H1 (cell line): Measurements from ENCODE around the gene SKAP2. TPM values are rescaled to one million over a fixed set of nuclear protein-coding genes. Genes with fewer than 3 reads are reported as not detected.

Experiments used
- CTCF ChIA-PET: fragments of 300-600 bp; sonication (Branson Sonifier 250); formaldehyde crosslinking; loops from one replicate; lab custom pipeline; 2021; ENCODE audit not compliant: partially characterized antibody; lab: Charles Lee
- POLR2A ChIA-PET: fragments of 300-600 bp; sonication (Branson Sonifier 250); formaldehyde crosslinking; loops from one replicate; lab custom pipeline; 2021; ENCODE audit warnings: inconsistent platforms; ENCODE audit not compliant: partially characterized antibody; lab: Charles Lee
- DNase-seq, 2 experiments: peaks; one replicate each; pipeline versions ENCODE4 v3.0.0 to v3.0.0-alpha.2; 2010 to 2022; ENCODE audit warnings: low spot score in 2 of 2, low read depth in 1 of 2, mixed read lengths in 1 of 2
- FAIRE-seq: peaks from 2 replicates; lab custom pipeline; 2011; peaks lifted over from hg19 to GRCh38; lab: Jason Lieb, UNC
- H2AFZ ChIP-seq: 2 replicates; pipeline ENCODE4 v1.8.1; 2012; ENCODE audit warnings: low read length, inconsistent platforms
- H2AK5ac ChIP-seq: 2 replicates; pipeline ENCODE4 v1.6.1; 2013; ENCODE audit warnings: low read depth, low read length
- H2BK120ac ChIP-seq: replicated peaks from 2 replicates; pipeline ENCODE3; 2013; ENCODE audit warnings: low read depth, low read length, inconsistent platforms
- H2BK12ac ChIP-seq: 2 replicates; pipeline ENCODE4 v1.6.1; 2013; ENCODE audit warnings: low read depth, low read length
- H2BK15ac ChIP-seq: 2 replicates; pipeline ENCODE4 v1.6.1; 2013; ENCODE audit warnings: low read length
- H2BK20ac ChIP-seq: 2 replicates; pipeline ENCODE4 v1.6.1; 2013; ENCODE audit warnings: low read length
- H2BK5ac ChIP-seq: 2 replicates; pipeline ENCODE4 v1.6.1; 2013; ENCODE audit warnings: low read depth, low read length
- H3K14ac ChIP-seq: 2 replicates; pipeline ENCODE4 v1.6.1; 2013; ENCODE audit warnings: inconsistent platforms; ENCODE audit not compliant: insufficient read length
- H3K18ac ChIP-seq: 2 replicates; pipeline ENCODE4 v1.6.1; 2013; ENCODE audit warnings: low read length; ENCODE audit errors: extremely low read depth
- H3K23ac ChIP-seq: 2 replicates; pipeline ENCODE4 v1.6.1; 2013; ENCODE audit warnings: inconsistent platforms; ENCODE audit not compliant: insufficient read length
- H3K23me2 ChIP-seq: 2 replicates; pipeline ENCODE4 v1.6.1; 2013; ENCODE audit warnings: low read depth, low read length
- H3K27ac ChIP-seq: 2 replicates; pipeline ENCODE4 v1.6.1; 2011; ENCODE audit warnings: low read depth, low read length, inconsistent platforms
- H3K27me3 ChIP-seq, 4 experiments: replicated peaks in 1 of 4; 1 replicate in 1 of 4; 2 replicates in 3 of 4; pipeline versions ENCODE4 v1.6.1 to v1.8.1; 2011 to 2013; ENCODE audit warnings: low read length in 3 of 4, mild to moderate bottlenecking in 3 of 4, inconsistent platforms in 2 of 4, mixed read lengths in 2 of 4, moderate library complexity in 1 of 4; ENCODE audit not compliant: control insufficient read depth in 3 of 4, insufficient read depth in 3 of 4; ENCODE audit errors: extremely low read depth in 1 of 4
- H3K36me3 ChIP-seq, 4 experiments: 2 replicates each; pipeline versions ENCODE4 v1.6.1 to v1.8.1; 2011 to 2013; ENCODE audit warnings: mild to moderate bottlenecking in 4 of 4, low read length in 3 of 4, moderate library complexity in 2 of 4, control low read depth in 1 of 4, inconsistent platforms in 1 of 4; ENCODE audit not compliant: insufficient read depth in 4 of 4, control insufficient read depth in 2 of 4
- H3K4ac ChIP-seq: replicated peaks from 2 replicates; pipeline ENCODE3; 2013; ENCODE audit warnings: low read length, low read depth, mixed read lengths, inconsistent platforms; ENCODE audit not compliant: insufficient read length
- H3K4me1 ChIP-seq, 4 experiments: replicated peaks in 1 of 4; 1 replicate in 1 of 4; 2 replicates in 3 of 4; pipeline versions ENCODE4 v1.6.1 to v1.8.1; 2011 to 2013; ENCODE audit warnings: low read length in 3 of 4, inconsistent platforms in 2 of 4, mixed read lengths in 1 of 4; ENCODE audit not compliant: insufficient read depth in 4 of 4, control insufficient read depth in 3 of 4
- H3K4me2 ChIP-seq, 2 experiments: 2 replicates each; pipeline versions ENCODE4 v1.6.1 to v1.8.1; 2011 to 2013; ENCODE audit warnings: low read depth in 2 of 2, low read length in 2 of 2, control low read depth in 1 of 2, inconsistent platforms in 1 of 2, mild to moderate bottlenecking in 1 of 2; ENCODE audit not compliant: insufficient read depth in 1 of 2
- H3K4me3 ChIP-seq, 4 experiments: fragments of 200-600, 300-600 bp in 1 of 4; sonication (generic), shearing (Covaris generic), sonication (Bioruptor Twin) in 1 of 4; 2 replicates each; pipeline versions ENCODE4 v1.5.1 to v1.8.1; 2011 to 2016; ENCODE audit warnings: low read length in 4 of 4, low read depth in 3 of 4, control low read depth in 2 of 4, inconsistent platforms in 2 of 4, mild to moderate bottlenecking in 2 of 4, mixed read lengths in 1 of 4, moderate library complexity in 1 of 4; ENCODE audit not compliant: insufficient read depth in 2 of 4; ENCODE audit errors: extremely low read depth in 1 of 4
- H3K56ac ChIP-seq: replicated peaks from 2 replicates; pipeline ENCODE3; 2013; ENCODE audit warnings: low read depth, mild to moderate bottlenecking, mixed read lengths, low read length, inconsistent platforms; ENCODE audit not compliant: insufficient read length
- H3K79me1 ChIP-seq: 2 replicates; pipeline ENCODE4 v1.6.1; 2013; ENCODE audit warnings: low read depth, low read length, control low read depth
- H3K79me2 ChIP-seq, 2 experiments: 2 replicates each; pipeline versions ENCODE4 v1.6.1 to v1.8.1; 2012 to 2013; ENCODE audit warnings: low read length in 2 of 2, mild to moderate bottlenecking in 2 of 2, inconsistent platforms in 1 of 2; ENCODE audit not compliant: insufficient read depth in 2 of 2, control insufficient read depth in 1 of 2
- H3K9ac ChIP-seq, 4 experiments: replicated peaks in 1 of 4; 1 replicate in 1 of 4; 2 replicates in 3 of 4; pipeline versions ENCODE4 v1.6.1 to v1.8.1; 2011 to 2013; ENCODE audit warnings: low read depth in 3 of 4, low read length in 3 of 4, control low read depth in 2 of 4, mild to moderate bottlenecking in 2 of 4, moderate library complexity in 2 of 4, inconsistent platforms in 1 of 4; ENCODE audit errors: extremely low read depth in 1 of 4
- H3K9me3 ChIP-seq, 2 experiments: 2 replicates each; pipeline versions ENCODE4 v1.6.1 to v1.8.1; 2012 to 2013; ENCODE audit warnings: mild to moderate bottlenecking in 2 of 2, moderate library complexity in 2 of 2, control low read depth in 1 of 2, inconsistent platforms in 1 of 2, low read depth in 1 of 2, low read length in 1 of 2, mixed read lengths in 1 of 2; ENCODE audit not compliant: insufficient read depth in 2 of 2
- H4K20me1 ChIP-seq, 2 experiments: replicated peaks in 1 of 2; 2 replicates each; pipeline versions ENCODE3 to v1.8.1; 2011 to 2013; ENCODE audit warnings: inconsistent platforms in 2 of 2, low read length in 2 of 2, mild to moderate bottlenecking in 1 of 2; ENCODE audit not compliant: insufficient read depth in 2 of 2, control insufficient read depth in 1 of 2
- H4K5ac ChIP-seq: 2 replicates; pipeline ENCODE4 v1.6.1; 2013; ENCODE audit warnings: low read length, low read depth, mixed read lengths, inconsistent platforms; ENCODE audit not compliant: insufficient read length
- H4K8ac ChIP-seq: 2 replicates; pipeline ENCODE4 v1.8.0; 2013; ENCODE audit warnings: mild to moderate bottlenecking, moderate library complexity, low read length, inconsistent platforms; ENCODE audit not compliant: insufficient read depth; ENCODE audit errors: extremely low read depth
- H4K91ac ChIP-seq: replicated peaks from 2 replicates; pipeline ENCODE3; 2013; ENCODE audit warnings: low read length, mixed read lengths, inconsistent platforms; ENCODE audit not compliant: insufficient read length
- CTBP2 ChIP-seq: IDR thresholded peaks from 2 replicates; pipeline ENCODE4 v1.7.0; 2011; ENCODE audit warnings: borderline replicate concordance, mild to moderate bottlenecking, moderate library complexity, mixed read lengths, low read length; ENCODE audit not compliant: insufficient read depth, insufficient read length
- JUND ChIP-seq: IDR thresholded peaks from 2 replicates; pipeline ENCODE4 v1.6.1; 2011; ENCODE audit warnings: mild to moderate bottlenecking, improper control_type of control experiment, low read length
- KDM4A ChIP-seq: IDR thresholded peaks from one replicate; pipeline ENCODE4 v1.7.1; 2012; ENCODE audit warnings: low read depth, mild to moderate bottlenecking, moderate library complexity, low read length, inconsistent platforms; ENCODE audit not compliant: severe bottlenecking
- NANOG ChIP-seq: IDR thresholded peaks from 2 replicates; pipeline ENCODE4 v1.6.1; 2011; ENCODE audit warnings: low read length, low read depth, mild to moderate bottlenecking, inconsistent platforms; ENCODE audit not compliant: insufficient read depth, poor library complexity, severe bottlenecking
- PHF8 ChIP-seq: fragments of 200-600 bp; sonication (generic); conservative IDR thresholded peaks from 2 replicates; pipeline ENCODE4 v1.7.1; 2012; ENCODE audit warnings: low read depth, mild to moderate bottlenecking, inconsistent platforms, low read length, moderate library complexity
- RBBP5 ChIP-seq: IDR thresholded peaks from 2 replicates; pipeline ENCODE4 v1.7.1; 2012; ENCODE audit warnings: low read depth, mild to moderate bottlenecking, inconsistent platforms, low read length, moderate library complexity, borderline replicate concordance
- RXRA ChIP-seq: IDR thresholded peaks from 2 replicates; pipeline ENCODE4 v1.6.1; 2011; ENCODE audit warnings: low read depth, mild to moderate bottlenecking, low read length, moderate library complexity; ENCODE audit not compliant: insufficient read depth
- SIRT6 ChIP-seq: IDR thresholded peaks from one replicate; pipeline ENCODE4 v1.7.1; 2012; ENCODE audit warnings: low read length, inconsistent platforms
- SIX5 ChIP-seq: IDR thresholded peaks from 2 replicates; pipeline ENCODE4 v1.6.1; 2011; ENCODE audit warnings: mild to moderate bottlenecking, low read depth, low read length
- TAF1 ChIP-seq: IDR thresholded peaks from 2 replicates; pipeline ENCODE4 v1.6.1; 2011; ENCODE audit warnings: mild to moderate bottlenecking, low read depth, low read length
- TBP ChIP-seq: IDR thresholded peaks from 2 replicates; pipeline ENCODE4 v1.6.1; 2011; ENCODE audit warnings: low read depth, low read length, improper control_type of control experiment
- ZNF274 ChIP-seq: IDR thresholded peaks from 2 replicates; pipeline ENCODE4 v1.7.0; 2012; ENCODE audit warnings: low read length, borderline replicate concordance; ENCODE audit errors: extremely low read depth
- polyA plus RNA-seq, 7 experiments: library from polyadenylated mRNA; depleted of rRNA in 3 of 7; stranded (reverse) in 5 of 7; unstranded in 2 of 7; fragments of >200 nt in 5 of 7; fragments of 200-250 nt in 2 of 7; gene quantifications; 1 replicate in 5 of 7; 2 replicates in 1 of 7; 4 replicates in 1 of 7; pipeline versions ENCODE4 v1.2.1 to v1.2.3, GENCODE V29; 2011 to 2013; ENCODE audit warnings: missing spikeins in 2 of 7, mixed read lengths in 2 of 7
- total RNA-seq: library from RNA; stranded (reverse); fragmentation: NEBNext Ultra II Directional; extraction: Animal tissue kit (Norgen Biotek cat#: 25700); gene quantifications from 2 replicates; pipeline ENCODE4 v1.2.1, GENCODE V29; 2021

The SKAP2 gene
- total and polyA plus RNA-seq, 2 of the 8 experiments (the other 6 are each of a cell fraction or from before 2014, with no cell fraction given) = 0.53 to 5.1 TPM

GRCh38 chr7:26688388-26688787 is 176.0 kb downstream of the SKAP2 start:
- Histone ChIP-seq H3K27me3 (peaks cover 0 to under 1% (median 0%) of the 10 kb centered on the region in 4 experiments; a peak in 1 of 7 replicates), H3K4me1 (peaks cover 0 to 7% (median 1%) of the 10 kb centered on the region in 4 experiments; a peak in 1 of 7 replicates), H2BK15ac (no peak overlapping the region), H4K8ac (no peak overlapping the region), H3K23ac (no peak overlapping the region), H3K56ac (no peak overlapping the region), H3K4ac (no peak overlapping the region), H4K91ac (no peak overlapping the region), H2AK5ac (no peak overlapping the region), H2BK12ac (no peak overlapping the region), H2BK5ac (no peak overlapping the region), H4K20me1 (no peaks in the 10 kb centered on the region), H3K27ac (no peak overlapping the region), H4K5ac (no peak overlapping the region), H3K9me3 (no peaks in the 10 kb centered on the region), H2AFZ (no peak overlapping the region), H3K79me2 (no peaks in the 10 kb centered on the region), H3K79me1 (no peaks in the 10 kb centered on the region), H3K23me2 (no peaks in the 10 kb centered on the region), H3K18ac (no peak overlapping the region), H2BK20ac (no peak overlapping the region), H3K9ac (no peak overlapping the region), H3K4me2 (no peak overlapping the region), H3K36me3 (no peaks in the 10 kb centered on the region), H2BK120ac (no peak overlapping the region), H3K14ac (no peak overlapping the region), H3K4me3 (no peak overlapping the region)
- TF ChIP-seq KDM4A (no peak), JUND (no peak), RXRA (no peak), SIRT6 (no peak), SIX5 (no peak), PHF8 (no peak), TBP (no peak), RBBP5 (no peak), NANOG (no peak), ZNF274 (no peak), CTBP2 (no peak), TAF1 (no peak)
- ChIA-PET CTCF (interaction anchor here (2.3 kb wide), 1 partner anchor 455 kb away, joined by 7 read pairs; the partner anchor contains the start of gene HOXA5), POLR2A (no interaction called here)
- DNase-seq = no peak
- FAIRE-seq = no peak
